GM21717 (cell line): ENCODE results near the gene EHD1.
"Not testable (repeated sequence)": the region's sequence is repeated elsewhere in the genome, so short reads cannot be mapped to it uniquely, and the experiment has no call there.

ENCODE experiments used
- ATAC-seq: cut with Tn5 transposase; IDR thresholded peaks from one replicate; pipeline ENCODE4 v1.9.1; 2021; ENCODE audit warnings: mild to moderate bottlenecking, moderate library complexity; ENCODE audit not compliant: unreplicated experiment

The EHD1 gene

GRCh38 chr11:64832467-64833197 lies 45.8 kb downstream of the EHD1 start:
- no peak for ATAC-seq

- ATAC-seq: no peak
These were observed 47.0 kb downstream of the EHD1 start for GRCh38 chr11:64831411-64831891.

GRCh38 chr11:64829536-64830251 lies 48.7 kb downstream of the EHD1 start:
- no peak for ATAC-seq

- no peak for ATAC-seq
These were observed 51.0 kb downstream of the EHD1 start for GRCh38 chr11:64827451-64827839.

GRCh38 chr11:64826578-64827450 lies 51.6 kb downstream of the EHD1 start:
- ATAC-seq: no peak

- no peak for ATAC-seq
These were observed 52.4 kb downstream of the EHD1 start for GRCh38 chr11:64826062-64826461.

GRCh38 chr11:64823568-64824119 lies 54.8 kb downstream of the EHD1 start:
- ATAC-seq: no peak

- no peak for ATAC-seq
These were observed 60.9 kb downstream of the EHD1 start for GRCh38 chr11:64817476-64817875.

- not testable (repeated sequence) for ATAC-seq
These were observed 63.0 kb downstream of the EHD1 start for GRCh38 chr11:64815433-64815832.

GRCh38 chr11:64814712-64815187 lies 63.7 kb downstream of the EHD1 start:
- ATAC-seq: no peak

- ATAC-seq: no peak
These were observed 64.6 kb downstream of the EHD1 start for GRCh38 chr11:64813826-64814225.

- no peak for ATAC-seq
These were observed 67.5 kb downstream of the EHD1 start for GRCh38 chr11:64810891-64811272.

- ATAC-seq: peak; percentile 42
These were observed 68.0 kb downstream of the EHD1 start, which contains the start of gene MEN1 for GRCh38 chr11:64810271-64810890. Gene MEN1 (minus strand): TSS chr11:64810551. CDS start chr11:64810109, 442 bp downstream.

- ATAC-seq: no peak
These were observed 68.6 kb downstream of the EHD1 start for GRCh38 chr11:64809781-64810241.

- no peak for ATAC-seq
These were observed 72.9 kb downstream of the EHD1 start for GRCh38 chr11:64805481-64805880.

GRCh38 chr11:64804346-64805210 lies 73.8 kb downstream of the EHD1 start:
- ATAC-seq: no peak

GRCh38 chr11:64803846-64804345 lies 74.5 kb downstream of the EHD1 start:
- ATAC-seq: no peak

- peak; percentile 45 for ATAC-seq
These were observed 75.1 kb downstream of the EHD1 start, which contains the start of gene MAP4K2 for GRCh38 chr11:64803158-64803845. Gene MAP4K2 (minus strand): TSS chr11:64803214. CDS start chr11:64803149, 65 bp downstream.
